C4-2B (cell line): Measurements from ENCODE around the gene RPGRIP1L.

Experiments used
- CTCF ChIP-seq: fragments of 450-650 bp; conservative IDR thresholded peaks from 2 replicates; pipeline ENCODE4 v1.5.1; 2017; ENCODE audit warnings: mild to moderate bottlenecking
- ZFX ChIP-seq: fragments of 450-650 bp; IDR thresholded peaks from 2 replicates; pipeline ENCODE4 v1.6.1; 2017

GRCh38 chr16:53715023-53715384, 11.3 kb upstream of the RPGRIP1L start:
- no peak for TF ChIP-seq CTCF
- no peak for TF ChIP-seq ZFX
